Prostate gland (tissue), 2 donors: ENCODE measurements around the gene MAML3.

Experiments
- CTCF ChIP-seq, 4 experiments: fragments of 200-600 bp in 2 of 4; fragments of 450-650 bp in 2 of 4; sonication (generic) in 2 of 4; IDR thresholded peaks; 1 replicate in 3 of 4; 2 replicates in 1 of 4; pipeline ENCODE4 v1.5.1; 2016 to 2019; ENCODE audit warnings: antibody characterized with exemption in 4 of 4, mild to moderate bottlenecking in 2 of 4, moderate library complexity in 2 of 4
- POLR2A ChIP-seq: fragments of 450-650 bp; IDR thresholded peaks from one replicate; pipeline ENCODE4 v1.6.1; 2016; ENCODE audit warnings: antibody characterized with exemption, mild to moderate bottlenecking
- POLR2AphosphoS5 ChIP-seq: sonication (generic); formaldehyde crosslinking; IDR thresholded peaks from one replicate; pipeline ENCODE4 v1.6.1; 2017; ENCODE audit warnings: antibody characterized with exemption

GRCh38 chr4:140162596-140162995 is 8.6 kb upstream of the MAML3 start:
- TF ChIP-seq POLR2AphosphoS5, result no peak
- TF ChIP-seq CTCF (IDR thresholded peaks at IDR 0.05), result no peak
- TF ChIP-seq POLR2A, result no peak
